ENCODE results near the gene AP2A2. TPM values are rescaled to one million over a fixed set of nuclear protein-coding genes. Genes with fewer than 3 reads are reported as not detected.

The AP2A2 gene
- 42.6 TPM for total RNA-seq
- long read RNA-seq, full-length matches to known transcripts, result 7 of 15 reads
- long read RNA-seq, partial matches to known transcripts, result 5 of 15 reads
- long read RNA-seq, other reads (novel, unspliced or antisense), result 3 of 15 reads

DNA sequence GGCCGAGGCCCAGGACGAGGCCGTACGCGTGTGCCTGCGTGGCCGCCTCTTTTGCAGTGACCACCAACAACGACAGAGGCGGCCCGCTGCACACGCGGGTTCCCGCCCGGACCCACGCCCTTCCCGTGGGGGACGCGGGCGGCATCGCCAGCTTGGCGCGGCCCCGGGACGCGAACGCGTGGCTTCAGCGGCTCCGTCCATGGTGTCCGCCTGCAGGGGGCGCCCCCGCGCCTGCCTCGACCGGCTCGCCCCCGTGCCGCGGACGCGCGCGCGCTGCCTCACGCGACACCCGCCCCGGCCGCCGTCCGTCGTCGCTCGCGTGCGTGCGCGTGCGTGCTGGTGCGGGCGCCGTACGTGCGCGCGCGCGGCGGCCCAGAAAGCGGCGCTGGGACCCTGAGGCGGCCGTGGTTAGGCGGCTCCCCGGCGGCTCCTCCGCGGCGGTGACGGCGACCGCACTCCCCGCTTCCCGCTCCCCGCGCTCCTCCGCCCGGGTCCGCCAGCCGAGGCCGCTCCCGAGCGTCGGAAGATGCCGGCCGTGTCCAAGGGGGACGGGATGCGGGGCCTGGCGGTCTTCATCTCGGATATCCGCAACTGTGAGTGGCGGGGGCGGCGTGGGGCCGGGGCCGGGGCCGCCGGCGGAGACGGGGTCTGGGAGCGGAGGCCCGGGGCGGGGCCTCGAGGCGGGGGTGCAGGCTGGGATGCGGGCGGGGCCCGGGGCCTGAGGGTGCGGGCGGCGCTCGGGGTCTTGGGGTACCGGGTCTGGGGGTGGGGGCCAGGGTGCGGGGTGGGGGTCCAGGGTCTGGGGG, at the start of gene AP2A2:
AP2A2 (plus strand) TSS at position 375 of the 806 bp plus-strand sequence; CDS start at position 527, 152 bp downstream.
- intact Hi-C loops (cut with micrococcal nuclease), result no loop called here
- ATAC-seq, result peak; percentile 94
- peak; percentile 97 for DNase-seq

DNA sequence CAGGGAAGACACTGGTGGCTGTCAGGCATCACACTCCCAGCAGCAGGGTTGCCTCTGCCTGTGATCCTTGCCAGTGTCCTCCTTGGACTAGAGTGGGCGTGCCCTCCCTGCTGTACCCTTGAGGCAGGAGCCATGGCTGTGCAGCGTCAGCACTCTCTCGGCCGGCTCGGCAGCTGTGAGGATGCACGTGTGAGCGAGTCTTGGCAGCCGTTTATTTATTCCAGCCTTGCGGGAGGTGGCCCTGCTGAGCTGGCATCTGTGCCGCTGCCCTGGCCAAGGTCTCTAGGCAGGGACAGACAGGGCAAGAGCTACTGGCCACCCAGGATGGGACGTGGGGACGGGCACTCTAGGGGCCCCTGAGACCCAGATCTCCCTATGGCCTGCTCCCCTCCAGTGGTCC, 49.1 kb upstream of the AP2A2 start:
- DNase-seq, result peak; percentile 82

DNA sequence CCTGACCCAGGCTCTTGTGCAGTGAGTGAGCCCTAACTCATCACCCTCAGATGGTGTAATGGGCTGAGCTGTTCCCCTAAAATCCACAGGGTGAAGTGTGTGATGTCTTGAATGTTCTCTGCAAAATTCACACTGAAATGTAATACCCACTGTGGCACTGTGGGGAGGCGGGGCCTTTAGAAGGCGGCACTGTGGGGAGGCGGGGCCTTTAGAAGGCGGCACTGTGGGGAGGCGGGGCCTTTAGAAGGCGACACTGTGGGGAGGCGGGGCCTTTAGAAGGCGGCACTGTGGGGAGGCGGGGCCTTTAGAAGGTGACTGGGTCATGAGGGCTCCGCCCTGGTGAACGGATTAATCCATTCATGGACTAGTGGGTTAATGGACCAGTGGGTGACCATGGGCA, 48.1 kb upstream of the AP2A2 start:
- ATAC-seq, result no peak
- DNase-seq, result no peak
- intact Hi-C loops (cut with micrococcal nuclease), result no loop called here

More for the DNA sequence above, 49.1 kb upstream of the AP2A2 start:
- peak; percentile 93 for ATAC-seq
- intact Hi-C loops (cut with micrococcal nuclease), result no loop called here

DNA sequence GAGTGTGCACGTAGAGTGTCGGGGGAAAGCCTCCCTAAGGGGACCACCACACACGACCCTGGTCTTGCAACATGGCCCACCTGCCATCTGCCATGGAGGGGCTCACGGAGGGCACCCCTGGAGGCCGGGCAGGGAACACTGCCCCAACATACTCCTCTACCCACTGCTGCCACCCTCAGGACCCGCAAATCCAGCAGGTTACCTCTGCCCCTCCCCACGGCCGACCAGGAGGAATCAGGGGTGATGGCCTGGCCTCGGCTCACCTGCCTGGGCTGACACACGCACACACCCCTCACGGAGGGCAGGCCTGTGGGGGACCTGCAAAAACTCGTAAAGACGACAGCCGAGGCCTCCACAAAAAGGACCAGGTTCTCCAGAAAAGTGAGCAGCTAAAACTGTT, 45.2 kb upstream of the AP2A2 start:
- DNase-seq (no peak), ATAC-seq (no peak)
- intact Hi-C loops (cut with micrococcal nuclease), result no loop called here

DNA sequence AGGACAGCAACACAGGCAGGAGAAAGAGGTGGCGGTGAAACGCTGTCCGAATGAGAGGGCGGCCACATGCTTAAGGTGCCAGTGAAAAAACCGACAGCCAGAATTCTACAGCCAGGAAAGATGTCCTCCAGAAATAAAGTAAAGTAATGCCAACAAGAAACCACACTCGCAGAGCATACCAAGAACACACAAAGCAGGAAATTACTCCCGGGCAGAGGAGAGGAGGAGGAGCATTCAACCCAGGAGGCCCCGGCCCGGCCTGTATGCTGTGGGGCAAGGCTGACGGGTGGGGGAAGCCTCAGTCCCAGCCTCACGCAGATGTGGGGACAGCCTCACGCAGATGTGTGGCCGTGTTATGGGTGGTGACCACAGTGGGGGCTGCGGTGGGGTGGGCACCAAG, 43.1 kb upstream of the AP2A2 start:
- ATAC-seq (no peak), DNase-seq (no peak)
- intact Hi-C loops (cut with micrococcal nuclease), result no loop called here

DNA sequence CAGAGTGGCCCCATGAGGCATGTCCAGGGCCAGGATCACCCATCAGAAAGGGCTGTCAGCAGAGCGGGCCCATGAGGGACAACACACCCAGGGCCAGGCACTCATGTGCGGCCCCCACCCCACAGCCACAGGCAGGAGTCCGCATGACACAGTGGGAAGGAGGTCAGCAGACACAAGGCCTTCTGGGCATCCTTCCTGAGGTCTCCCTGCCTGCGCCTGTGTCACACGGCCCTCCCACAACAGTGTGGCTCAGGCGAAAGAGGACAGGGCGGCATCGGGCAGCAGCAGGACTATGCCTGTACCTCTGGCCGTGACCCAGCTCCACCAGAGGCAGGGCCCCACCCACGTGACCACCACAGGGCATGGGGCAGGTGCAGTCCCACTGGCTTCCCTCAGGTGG, 42.1 kb upstream of the AP2A2 start:
- ATAC-seq, result no peak
- intact Hi-C loops (cut with micrococcal nuclease), result no loop called here
- DNase-seq, result no peak

DNA sequence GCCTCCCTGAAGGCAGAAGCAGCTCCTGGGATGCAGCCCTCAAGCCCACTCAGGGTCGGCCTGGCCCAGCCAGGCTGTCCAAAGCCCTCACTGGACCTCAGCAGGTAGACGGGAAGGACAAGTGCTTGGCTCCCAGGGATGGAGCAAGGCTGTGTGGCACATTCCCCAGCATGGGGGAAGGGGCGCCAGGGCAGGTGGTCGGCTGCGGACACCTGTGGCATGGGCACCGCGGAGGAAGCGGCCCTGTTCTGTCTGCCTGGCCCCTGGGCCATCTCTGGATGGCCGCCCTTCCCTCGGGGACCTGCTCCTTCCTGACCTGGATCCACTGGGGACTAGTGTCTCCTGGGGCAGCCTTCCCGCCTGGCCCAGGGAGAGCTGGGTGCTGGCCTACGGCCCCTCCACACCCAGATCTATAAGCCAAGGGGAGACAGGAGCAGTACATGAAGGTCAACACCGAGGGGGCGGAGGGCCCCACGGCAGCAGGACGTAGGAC, 41.0 kb upstream of the AP2A2 start:
- ATAC-seq (no peak), DNase-seq (no peak)
- intact Hi-C loops (cut with micrococcal nuclease), result no loop called here

GRCh38 chr11:886568-886967, 39.1 kb upstream of the AP2A2 start:
- intact Hi-C loops (cut with micrococcal nuclease), result no loop called here
- ATAC-seq (no peak), DNase-seq (no peak)

- ATAC-seq (no peak), DNase-seq (no peak)
- intact Hi-C loops (cut with micrococcal nuclease), result no loop called here
Measured at GRCh38 chr11:887589-887988, 38.1 kb upstream of the AP2A2 start.

- ATAC-seq (no peak), DNase-seq (no peak)
- intact Hi-C loops (cut with micrococcal nuclease), result no loop called here
Measured at GRCh38 chr11:888310-889212, 37.1 kb upstream of the AP2A2 start.

- DNase-seq (no peak), ATAC-seq (no peak)
- intact Hi-C loops (cut with micrococcal nuclease), result no loop called here
Measured at GRCh38 chr11:889257-889656, 36.4 kb upstream of the AP2A2 start.

GRCh38 chr11:889687-890475, 35.8 kb upstream of the AP2A2 start:
- intact Hi-C loops (cut with micrococcal nuclease), result no loop called here
- ATAC-seq (no peak), DNase-seq (no peak)

DNA sequence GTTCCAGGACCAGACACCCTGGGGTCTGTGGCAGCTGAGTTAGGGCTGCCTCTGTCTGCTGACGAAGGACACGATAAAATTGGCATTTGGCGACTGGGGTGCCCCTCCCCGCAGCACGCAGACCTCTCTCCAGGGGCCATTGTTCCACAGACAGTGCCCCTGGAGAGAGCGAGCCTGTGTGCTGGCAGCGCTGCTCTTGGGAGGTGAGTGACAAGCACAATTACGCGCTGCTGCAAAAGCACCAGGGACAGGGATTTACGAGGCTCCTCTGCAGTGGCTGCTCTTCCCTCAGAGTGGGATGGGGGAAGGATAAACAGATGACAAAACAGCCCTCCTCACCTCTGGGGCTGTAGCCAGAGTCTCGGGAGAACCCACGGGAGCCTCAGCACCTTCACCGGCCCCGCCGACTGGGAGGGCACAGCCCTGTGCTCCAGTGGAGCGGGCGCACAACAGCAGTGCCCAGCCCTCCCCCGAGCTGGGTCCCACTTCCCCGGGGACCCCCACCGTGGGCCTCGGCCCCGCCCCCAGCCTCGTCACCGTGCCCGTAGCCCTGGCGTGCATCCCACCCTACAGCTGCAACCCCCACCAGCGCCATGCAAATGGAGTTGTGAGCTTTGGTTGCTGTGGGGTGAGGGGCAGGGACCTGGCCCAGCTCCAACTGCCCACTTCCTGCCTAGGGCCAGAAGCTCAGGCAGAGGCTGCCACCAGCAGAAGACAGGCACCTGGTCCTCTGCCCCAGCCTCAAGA, 34.7 kb upstream of the AP2A2 start:
- DNase-seq, result no peak
- intact Hi-C loops (cut with micrococcal nuclease), result no loop called here
- ATAC-seq, result no peak

GRCh38 chr11:893008-893654, 32.5 kb upstream of the AP2A2 start:
- DNase-seq (no peak), ATAC-seq (no peak)
- intact Hi-C loops (cut with micrococcal nuclease), result no loop called here

- no peak for ATAC-seq
- intact Hi-C loops (cut with micrococcal nuclease), result no loop called here
Measured at GRCh38 chr11:894575-895201, 31.0 kb upstream of the AP2A2 start.

DNA sequence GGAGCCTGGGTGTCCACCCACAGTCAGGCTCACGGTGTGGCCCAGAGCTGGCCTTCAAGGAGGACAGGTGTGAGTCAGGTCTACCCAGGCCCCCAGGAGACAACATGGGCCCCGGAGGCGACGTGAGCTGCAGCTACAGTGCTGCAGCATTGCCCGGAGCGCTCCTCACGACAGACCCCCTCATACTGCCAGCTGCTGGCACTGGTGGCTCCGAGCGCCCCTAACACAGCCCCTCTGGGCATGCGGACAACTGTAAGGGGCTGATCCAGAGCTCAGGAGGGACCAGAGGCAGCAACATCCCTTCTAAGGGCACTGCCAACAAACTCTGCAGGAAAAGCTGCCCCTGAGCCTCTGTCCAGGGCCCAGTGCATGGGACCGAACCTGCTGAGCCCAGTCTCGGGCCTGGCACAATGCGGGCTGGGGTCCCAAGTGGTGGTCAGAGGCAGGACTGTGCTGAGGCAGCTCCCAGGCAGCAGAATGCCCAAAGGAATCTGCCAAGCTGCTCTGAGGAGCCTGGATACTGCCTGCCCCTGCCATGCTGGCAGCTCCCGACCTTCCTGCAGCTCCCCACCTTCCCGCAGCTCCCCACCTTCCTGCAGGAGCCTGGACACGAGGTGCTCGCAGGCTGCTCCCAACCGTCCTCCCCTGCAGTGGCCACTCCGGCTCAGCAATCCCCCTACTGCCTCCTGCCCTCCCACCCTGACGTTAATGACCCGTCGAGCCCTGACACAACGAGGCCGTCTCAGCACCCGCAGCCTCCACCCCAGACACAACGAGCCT, 30.1 kb upstream of the AP2A2 start:
- ATAC-seq, result no peak
- intact Hi-C loops (cut with micrococcal nuclease), result no loop called here

More at GRCh38 chr11:894575-895201, 31.0 kb upstream of the AP2A2 start:
- no peak for DNase-seq

More for the DNA sequence above, 30.1 kb upstream of the AP2A2 start:
- no peak for DNase-seq
